ENCODE measurements around the gene STXBP6.

STXBP6 gene

GRCh38 chr14:24880689-24881088, 169.3 kb downstream of the STXBP6 start:
- no peak for TF ChIP-seq MAX (IDR thresholded peaks at IDR 0.05; ENCODE audit: low read depth, low read length)
- TF ChIP-seq POLR2A (IDR thresholded peaks at IDR 0.05; ENCODE audit: extremely low read depth, insufficient read length): no peak
- no peak for TF ChIP-seq CTCF (IDR thresholded peaks at IDR 0.05; ENCODE audit: low read depth, low read length)
- TF ChIP-seq MYC (IDR thresholded peaks at IDR 0.05; ENCODE audit: low read depth, low read length): no peak
- no peak for DNase-seq (ENCODE audit: low read depth)
- no peak overlapping the region for H3K4me3 ChIP-seq (ENCODE audit: low read depth, low read length)

GRCh38 chr14:24879661-24880386, 170.1 kb downstream of the STXBP6 start:
- H3K4me3 ChIP-seq (ENCODE audit: low read depth, low read length): no peak overlapping the region
- TF ChIP-seq POLR2A (IDR thresholded peaks at IDR 0.05; ENCODE audit: extremely low read depth, insufficient read length) (no peak), MAX (IDR thresholded peaks at IDR 0.05; ENCODE audit: low read depth, low read length) (no peak), CTCF (IDR thresholded peaks at IDR 0.05; ENCODE audit: low read depth, low read length) (no peak), MYC (IDR thresholded peaks at IDR 0.05; ENCODE audit: low read depth, low read length) (no peak)
- DNase-seq (ENCODE audit: low read depth): no peak

- H3K4me3 ChIP-seq (ENCODE audit: low read depth, low read length): no peak overlapping the region
- DNase-seq (ENCODE audit: low read depth): no peak
- TF ChIP-seq MYC (IDR thresholded peaks at IDR 0.05; ENCODE audit: low read depth, low read length) (no peak), POLR2A (IDR thresholded peaks at IDR 0.05; ENCODE audit: extremely low read depth, insufficient read length) (no peak), CTCF (IDR thresholded peaks at IDR 0.05; ENCODE audit: low read depth, low read length) (no peak), MAX (IDR thresholded peaks at IDR 0.05; ENCODE audit: low read depth, low read length) (no peak)
Observed at GRCh38 chr14:24876996-24877395, 173.0 kb downstream of the STXBP6 start.

- H3K4me3 ChIP-seq (ENCODE audit: low read depth, low read length): no peak overlapping the region
- no peak for TF ChIP-seq POLR2A (IDR thresholded peaks at IDR 0.05; ENCODE audit: extremely low read depth, insufficient read length)
- TF ChIP-seq MAX (IDR thresholded peaks at IDR 0.05; ENCODE audit: low read depth, low read length): no peak
- no peak for TF ChIP-seq MYC (IDR thresholded peaks at IDR 0.05; ENCODE audit: low read depth, low read length)
- no peak for TF ChIP-seq CTCF (IDR thresholded peaks at IDR 0.05; ENCODE audit: low read depth, low read length)
- DNase-seq (ENCODE audit: low read depth): no peak
Observed at GRCh38 chr14:24875991-24876878, 173.7 kb downstream of the STXBP6 start.

GRCh38 chr14:24875203-24875838, 174.6 kb downstream of the STXBP6 start:
- no peak for DNase-seq (ENCODE audit: low read depth)
- no peak overlapping the region for H3K4me3 ChIP-seq (ENCODE audit: low read depth, low read length)
- TF ChIP-seq MYC (IDR thresholded peaks at IDR 0.05; ENCODE audit: low read depth, low read length): no peak
- no peak for TF ChIP-seq POLR2A (IDR thresholded peaks at IDR 0.05; ENCODE audit: extremely low read depth, insufficient read length)
- no peak for TF ChIP-seq MAX (IDR thresholded peaks at IDR 0.05; ENCODE audit: low read depth, low read length)
- no peak for TF ChIP-seq CTCF (IDR thresholded peaks at IDR 0.05; ENCODE audit: low read depth, low read length)

Measured in NB4 (cell line).